Erythroblast (primary cell): ENCODE data around the gene ADAMTSL2.

Source experiments
- GATA1 ChIP-seq: IDR thresholded peaks from 2 replicates; pipeline ENCODE4 v1.6.1; 2011; ENCODE audit warnings: low read depth, mild to moderate bottlenecking, control low read depth, low read length, moderate library complexity
- POLR2A ChIP-seq: IDR thresholded peaks from 2 replicates; pipeline ENCODE4 v1.6.1; 2011; ENCODE audit warnings: mild to moderate bottlenecking, low read length

GRCh38 chr9:133515615-133516255 lies 18.8 kb upstream of the ADAMTSL2 start:
- TF ChIP-seq POLR2A = no peak
- no peak for TF ChIP-seq GATA1
